Measurements from ENCODE around the gene BTNL9.
"Not testable (repeated sequence)": the region's sequence is repeated elsewhere in the genome, so short reads cannot be mapped to it uniquely, and the experiment has no call there.

- TF ChIP-seq CTCF (IDR thresholded peaks at IDR 0.05; ENCODE audit: insufficient read depth, low read length, poor library complexity, severe bottlenecking); EZH2phosphoT487 (conservative IDR thresholded peaks at IDR 0.05; ENCODE audit: low read length): not testable (repeated sequence)
Observed at GRCh38 chr5:181097759-181098491, 57.9 kb downstream of the BTNL9 start.
